ENCODE measurements around the gene NEU4. TPM values are rescaled to one million over a fixed set of nuclear protein-coding genes. Genes with fewer than 3 reads are reported as not detected.
"Not testable (repeated sequence)": the region's sequence is repeated elsewhere in the genome, so short reads cannot be mapped to it uniquely, and the experiment has no call there.

The NEU4 gene
- total and polyA plus RNA-seq, 3 donors from 2014 or later: 0.88 to 2.0 (median 1.6) TPM

DNA sequence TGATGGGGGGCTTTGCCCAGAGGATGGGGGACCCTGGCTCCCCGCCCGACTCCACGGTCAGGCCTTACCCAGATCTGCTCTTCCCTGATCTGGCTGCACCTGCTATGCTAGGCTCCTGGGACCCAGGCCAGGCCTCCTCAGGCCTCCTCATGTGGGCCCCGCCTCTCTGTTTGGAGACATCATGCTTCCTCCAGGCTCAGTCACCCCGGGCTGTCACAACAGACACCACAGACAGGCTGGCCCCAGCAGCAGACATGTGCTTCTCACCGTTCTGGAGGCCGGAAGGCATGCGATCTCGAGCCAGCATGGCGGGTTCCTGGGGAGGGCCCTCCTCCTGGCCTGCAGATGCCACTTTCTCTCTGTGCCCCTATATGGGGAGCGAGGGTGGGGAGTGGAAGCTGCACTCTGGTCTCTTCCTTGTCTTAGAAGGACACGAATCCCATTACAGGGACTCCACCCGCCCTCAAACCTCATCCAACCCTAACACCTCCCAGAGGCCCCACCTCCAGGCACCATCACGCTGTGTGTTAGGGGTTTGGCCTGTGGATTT lies 10.8 kb upstream of the NEU4 start:
- Histone ChIP-seq H3K27me3 (no peaks in the 10 kb centered on the region), H3K9me3 (no peaks in the 10 kb centered on the region), H3K4me3 (no peak overlapping the region), H3K36me3 (ENCODE audit: low read depth, missing control alignments) (no peaks in the 10 kb centered on the region), H3K27ac (no peak overlapping the region), H3K4me1 (peaks cover 6% of the 10 kb centered on the region)
- no peak for DNase-seq
- 94 to 95% methylated on average over 4 to 14 of the region's 14 CpGs for WGBS, 2 donors
- TF ChIP-seq POLR2A (IDR thresholded peaks at IDR 0.05): no peak
- TF ChIP-seq, protein P1, sequence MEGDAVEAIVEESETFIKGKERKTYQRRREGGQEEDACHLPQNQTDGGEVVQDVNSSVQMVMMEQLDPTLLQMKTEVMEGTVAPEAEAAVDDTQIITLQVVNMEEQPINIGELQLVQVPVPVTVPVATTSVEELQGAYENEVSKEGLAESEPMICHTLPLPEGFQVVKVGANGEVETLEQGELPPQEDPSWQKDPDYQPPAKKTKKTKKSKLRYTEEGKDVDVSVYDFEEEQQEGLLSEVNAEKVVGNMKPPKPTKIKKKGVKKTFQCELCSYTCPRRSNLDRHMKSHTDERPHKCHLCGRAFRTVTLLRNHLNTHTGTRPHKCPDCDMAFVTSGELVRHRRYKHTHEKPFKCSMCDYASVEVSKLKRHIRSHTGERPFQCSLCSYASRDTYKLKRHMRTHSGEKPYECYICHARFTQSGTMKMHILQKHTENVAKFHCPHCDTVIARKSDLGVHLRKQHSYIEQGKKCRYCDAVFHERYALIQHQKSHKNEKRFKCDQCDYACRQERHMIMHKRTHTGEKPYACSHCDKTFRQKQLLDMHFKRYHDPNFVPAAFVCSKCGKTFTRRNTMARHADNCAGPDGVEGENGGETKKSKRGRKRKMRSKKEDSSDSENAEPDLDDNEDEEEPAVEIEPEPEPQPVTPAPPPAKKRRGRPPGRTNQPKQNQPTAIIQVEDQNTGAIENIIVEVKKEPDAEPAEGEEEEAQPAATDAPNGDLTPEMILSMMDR (IDR thresholded peaks at IDR 0.05): no peak
- intact Hi-C loops (cut with DNase I; ENCODE audit: low total_unique reads): no loop called here

DNA sequence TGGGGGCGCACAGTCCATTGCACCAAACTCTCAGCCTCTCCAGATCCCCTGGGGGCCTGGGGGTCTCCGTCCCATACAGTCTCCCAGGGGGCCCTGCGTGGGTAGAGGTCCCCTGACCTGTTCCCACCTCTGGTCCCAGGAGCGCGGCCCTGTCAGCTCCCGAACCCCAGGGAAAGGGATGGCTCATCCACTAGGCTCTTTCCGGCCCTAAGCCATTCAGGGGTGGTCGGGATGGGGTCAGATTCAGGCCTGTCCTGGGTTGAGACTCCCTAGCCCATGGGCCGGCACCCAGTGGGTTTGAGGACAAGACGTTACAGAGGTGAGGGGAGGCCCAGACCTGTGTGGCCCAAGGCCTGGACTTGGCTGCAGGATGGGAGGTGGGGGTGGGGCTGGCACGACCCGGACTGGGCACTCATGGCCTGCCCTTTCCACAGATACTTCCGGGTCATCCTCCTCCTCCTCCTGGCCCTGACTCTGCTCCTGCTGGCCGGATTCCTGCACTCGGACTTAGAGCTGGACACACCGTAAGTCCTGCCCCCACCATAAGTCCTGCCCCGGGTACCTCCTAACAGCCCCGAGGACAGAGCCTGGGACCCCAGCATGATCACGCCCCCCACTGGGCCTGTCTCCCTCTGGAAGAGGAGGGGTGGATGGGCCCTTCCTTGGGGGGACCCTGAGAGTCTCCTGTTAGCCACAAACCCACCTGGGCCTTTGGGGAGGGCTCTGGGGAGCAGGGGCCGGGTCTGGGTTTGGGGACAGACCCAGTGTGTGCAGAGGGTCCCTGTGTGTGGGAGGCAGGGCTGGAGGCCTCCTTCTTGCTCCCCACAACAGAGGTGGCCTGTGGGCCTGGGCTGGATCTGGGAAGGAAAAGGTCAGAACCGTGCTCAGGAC lies 10.1 kb upstream of the NEU4 start:
- Histone ChIP-seq H3K27ac (no peak overlapping the region), H3K4me3 (no peak overlapping the region), H3K36me3 (ENCODE audit: low read depth, missing control alignments) (no peaks in the 10 kb centered on the region), H3K4me1 (peaks cover 10% of the 10 kb centered on the region), H3K27me3 (no peaks in the 10 kb centered on the region), H3K9me3 (no peaks in the 10 kb centered on the region)
- 89 to 91% methylated on average over 12 to 21 of the region's 21 CpGs for WGBS, 2 donors
- TF ChIP-seq, protein P1 (IDR thresholded peaks at IDR 0.05): no peak
- no peak for TF ChIP-seq POLR2A (IDR thresholded peaks at IDR 0.05)
- intact Hi-C loops (cut with DNase I; ENCODE audit: low total_unique reads): no loop called here
- no peak for DNase-seq

DNA sequence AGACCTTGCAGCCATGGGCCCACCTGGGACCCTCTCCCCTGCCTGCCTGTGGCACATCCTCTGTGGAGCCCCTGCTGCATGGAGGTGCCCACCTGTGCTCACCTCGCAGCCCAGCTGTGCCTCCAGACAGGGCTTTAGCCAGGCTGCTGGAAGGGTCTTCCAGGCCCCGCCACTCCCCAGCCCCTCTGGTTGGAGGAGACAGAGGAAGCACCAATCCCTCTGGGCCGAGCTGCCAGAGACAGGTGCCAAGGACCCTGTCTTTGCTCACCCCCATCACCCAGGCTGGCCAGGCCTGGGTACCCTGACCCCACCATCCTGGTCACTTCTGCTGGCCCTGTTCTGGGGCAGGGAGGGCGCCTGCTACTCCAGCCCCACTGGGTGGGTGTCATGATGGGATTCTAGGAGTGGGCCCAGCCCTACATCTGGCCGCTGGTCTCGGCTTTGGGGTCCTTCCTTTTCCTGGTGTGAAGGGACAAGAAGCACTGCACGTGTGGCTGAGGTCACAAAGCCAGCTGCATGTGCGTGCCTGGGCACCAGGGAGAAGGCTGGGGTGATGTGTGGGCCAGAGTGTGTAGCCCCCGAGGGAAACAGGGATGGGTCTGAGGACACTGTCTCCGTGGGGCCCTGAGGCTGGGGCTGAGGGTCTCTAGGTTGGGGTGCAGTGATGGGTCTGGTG lies 9.3 kb upstream of the NEU4 start:
- Histone ChIP-seq H3K27me3 (no peaks in the 10 kb centered on the region), H3K4me1 (peaks cover 18% of the 10 kb centered on the region), H3K9me3 (no peaks in the 10 kb centered on the region), H3K27ac (no peak overlapping the region), H3K36me3 (ENCODE audit: low read depth, missing control alignments) (no peaks in the 10 kb centered on the region), H3K4me3 (no peak overlapping the region)
- intact Hi-C loops (cut with DNase I; ENCODE audit: low total_unique reads): no loop called here
- TF ChIP-seq POLR2A (IDR thresholded peaks at IDR 0.05): no peak
- TF ChIP-seq, protein P1 (IDR thresholded peaks at IDR 0.05): no peak
- WGBS, 2 donors: 88 to 96% methylated on average over 3 to 9 of the region's 10 CpGs
- DNase-seq: no peak

DNA sequence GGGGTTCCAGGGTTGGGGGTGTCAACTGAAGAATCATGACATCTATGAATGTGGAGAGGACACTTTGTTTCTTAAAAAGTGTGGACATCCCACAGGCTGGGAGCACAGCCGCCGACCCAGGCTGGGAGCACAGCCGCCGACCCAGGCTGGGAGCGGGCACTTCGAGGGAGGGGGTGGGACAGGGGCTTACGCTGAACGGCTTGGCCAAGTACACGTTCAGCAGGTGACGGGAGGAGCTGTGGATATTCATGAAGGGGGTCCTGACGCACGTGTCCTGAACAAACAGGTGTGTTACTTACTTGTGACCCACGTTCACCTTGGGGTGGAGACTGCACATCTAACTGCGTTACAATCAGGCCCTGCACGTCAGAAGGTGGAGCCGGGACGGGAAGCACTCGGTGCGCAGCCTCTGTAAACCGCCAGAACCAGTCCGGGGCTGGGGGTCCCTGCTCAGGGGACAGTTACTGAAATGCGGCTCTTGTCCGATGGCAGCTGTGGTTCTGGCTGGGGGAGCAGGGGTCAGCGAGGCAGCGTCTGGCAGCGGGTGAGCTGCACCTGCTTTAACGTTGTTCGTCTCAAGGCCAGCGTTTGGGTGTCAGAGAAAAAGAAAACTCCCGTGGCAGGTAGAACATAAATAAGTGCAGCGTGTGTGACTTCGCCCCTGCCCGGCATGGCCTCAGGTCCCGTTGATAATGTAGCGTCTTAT lies 8.6 kb upstream of the NEU4 start:
- H3K27me3 ChIP-seq; H3K27ac ChIP-seq; intact Hi-C loops (cut with DNase I; ENCODE audit: low total_unique reads); H3K9me3 ChIP-seq; H3K36me3 ChIP-seq (ENCODE audit: low read depth, missing control alignments); H3K4me3 ChIP-seq; DNase-seq: not testable (repeated sequence)
- WGBS, 2 donors: 80 to 83% methylated on average over 31 to 35 of the region's 35 CpGs
- H3K4me1 ChIP-seq: peaks cover 21% of the 10 kb centered on the region

All from testis (tissue), 3 donors.